ENCODE results near the gene FGF21.

- TF ChIP-seq, protein P1, sequence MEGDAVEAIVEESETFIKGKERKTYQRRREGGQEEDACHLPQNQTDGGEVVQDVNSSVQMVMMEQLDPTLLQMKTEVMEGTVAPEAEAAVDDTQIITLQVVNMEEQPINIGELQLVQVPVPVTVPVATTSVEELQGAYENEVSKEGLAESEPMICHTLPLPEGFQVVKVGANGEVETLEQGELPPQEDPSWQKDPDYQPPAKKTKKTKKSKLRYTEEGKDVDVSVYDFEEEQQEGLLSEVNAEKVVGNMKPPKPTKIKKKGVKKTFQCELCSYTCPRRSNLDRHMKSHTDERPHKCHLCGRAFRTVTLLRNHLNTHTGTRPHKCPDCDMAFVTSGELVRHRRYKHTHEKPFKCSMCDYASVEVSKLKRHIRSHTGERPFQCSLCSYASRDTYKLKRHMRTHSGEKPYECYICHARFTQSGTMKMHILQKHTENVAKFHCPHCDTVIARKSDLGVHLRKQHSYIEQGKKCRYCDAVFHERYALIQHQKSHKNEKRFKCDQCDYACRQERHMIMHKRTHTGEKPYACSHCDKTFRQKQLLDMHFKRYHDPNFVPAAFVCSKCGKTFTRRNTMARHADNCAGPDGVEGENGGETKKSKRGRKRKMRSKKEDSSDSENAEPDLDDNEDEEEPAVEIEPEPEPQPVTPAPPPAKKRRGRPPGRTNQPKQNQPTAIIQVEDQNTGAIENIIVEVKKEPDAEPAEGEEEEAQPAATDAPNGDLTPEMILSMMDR (IDR thresholded peaks at IDR 0.05), result no peak
- no peak for TF ChIP-seq POLR2A (IDR thresholded peaks at IDR 0.05; ENCODE audit: low read depth)
- TF ChIP-seq POLR2AphosphoS5 (IDR thresholded peaks at IDR 0.05), result no peak
- no peak for TF ChIP-seq EP300 (IDR thresholded peaks at IDR 0.05)
Observed at GRCh38 chr19:48718711-48719231, 36.6 kb upstream of the FGF21 start.

All from esophagus muscularis mucosa (tissue), 4 donors.